HT1080 (cell line): ENCODE data around the gene PCDHGA4. TPM values are rescaled to one million over a fixed set of nuclear protein-coding genes. Genes with fewer than 3 reads are reported as not detected.

Experiments used
- total RNA-seq: library from RNA; depleted of rRNA; stranded (reverse); fragments of >200 nt; shearing (Covaris generic); gene quantifications from 2 replicates; pipeline ENCODE4 v1.2.3, GENCODE V29; 2014; rRNA removed

PCDHGA4 gene
- total RNA-seq, 1 experiment from 2014 or later, result 0.71 TPM

Other genes starting within 250 kb of the PCDHGA4 start
- gene PCDHB4, start 233.2 kb upstream of the PCDHGA4 start, total RNA-seq, result not detected in 2 replicates
- 0.10 and 0.90 TPM in 2 replicates for gene PCDHB5, start 219.8 kb upstream of the PCDHGA4 start, total RNA-seq
- 0.13 and 0.27 TPM in 2 replicates for gene PCDHB6, start 205.0 kb upstream of the PCDHGA4 start, total RNA-seq
- gene PCDHB7, start 182.4 kb upstream of the PCDHGA4 start, total RNA-seq, result 0.05 TPM in 1 of 2 replicates, not detected in the other
- not detected in 2 replicates for gene PCDHB8, start 177.2 kb upstream of the PCDHGA4 start, total RNA-seq
- gene PCDHB16, start 172.6 kb upstream of the PCDHGA4 start, total RNA-seq, result 0.03 TPM in 1 of 2 replicates, not detected in the other
- gene PCDHB9, start 167.9 kb upstream of the PCDHGA4 start, total RNA-seq, result 0.40 TPM in 1 of 2 replicates, not detected in the other
- gene PCDHB10, start 162.7 kb upstream of the PCDHGA4 start, total RNA-seq, result 0.11 TPM in 1 of 2 replicates, not detected in the other
- gene PCDHB11, start 155.4 kb upstream of the PCDHGA4 start, total RNA-seq, result not detected in 2 replicates
- not detected in 2 replicates for gene PCDHB12, start 146.3 kb upstream of the PCDHGA4 start, total RNA-seq
- 0.06 TPM in 1 of 2 replicates, not detected in the other for gene PCDHB13, start 141.1 kb upstream of the PCDHGA4 start, total RNA-seq
- 0.03 and 0.08 TPM in 2 replicates for gene PCDHB14, start 131.7 kb upstream of the PCDHGA4 start, total RNA-seq
- gene PCDHB15, start 109.6 kb upstream of the PCDHGA4 start, total RNA-seq, result 0.03 and 0.10 TPM in 2 replicates
- gene SLC25A2, start 51.0 kb upstream of the PCDHGA4 start, total RNA-seq, result not detected in 2 replicates
- gene TAF7, start 34.2 kb upstream of the PCDHGA4 start, total RNA-seq, result 42.6 and 48.1 TPM in 2 replicates
- gene PCDHGA1, start 24.5 kb upstream of the PCDHGA4 start, total RNA-seq, result 0.07 and 0.32 TPM in 2 replicates
- gene PCDHGA2, start 16.3 kb upstream of the PCDHGA4 start, total RNA-seq, result 0.27 and 0.84 TPM in 2 replicates
- gene PCDHGA3, start 11.2 kb upstream of the PCDHGA4 start, total RNA-seq, result 0.10 and 0.14 TPM in 2 replicates
- gene PCDHGB1, start 4.9 kb upstream of the PCDHGA4 start, total RNA-seq, result 0.53 and 1.4 TPM in 2 replicates
- gene PCDHGB2, start 5.0 kb downstream of the PCDHGA4 start, total RNA-seq, result 0.69 and 0.77 TPM in 2 replicates
- 0.07 and 0.21 TPM in 2 replicates for gene PCDHGA5, start 9.1 kb downstream of the PCDHGA4 start, total RNA-seq
- 0.80 and 1.5 TPM in 2 replicates for gene PCDHGB3, start 15.2 kb downstream of the PCDHGA4 start, total RNA-seq
- gene PCDHGA6, start 18.9 kb downstream of the PCDHGA4 start, total RNA-seq, result 0.20 and 1.2 TPM in 2 replicates
- gene PCDHGA7, start 27.7 kb downstream of the PCDHGA4 start, total RNA-seq, result 0.03 and 0.11 TPM in 2 replicates
- gene PCDHGB4, start 32.7 kb downstream of the PCDHGA4 start, total RNA-seq, result 9.9 and 10.2 TPM in 2 replicates
- gene PCDHGA8, start 37.6 kb downstream of the PCDHGA4 start, total RNA-seq, result 0.17 and 0.61 TPM in 2 replicates
- 0.37 and 0.55 TPM in 2 replicates for gene PCDHGB5, start 42.9 kb downstream of the PCDHGA4 start, total RNA-seq
- gene PCDHGA9, start 47.8 kb downstream of the PCDHGA4 start, total RNA-seq, result 0.23 and 0.29 TPM in 2 replicates
- 0.10 and 0.20 TPM in 2 replicates for gene PCDHGB6, start 53.0 kb downstream of the PCDHGA4 start, total RNA-seq
- 0.80 and 0.90 TPM in 2 replicates for gene PCDHGA10, start 58.0 kb downstream of the PCDHGA4 start, total RNA-seq
- 0.47 and 0.53 TPM in 2 replicates for gene PCDHGB7, start 62.7 kb downstream of the PCDHGA4 start, total RNA-seq
- 0.42 and 0.50 TPM in 2 replicates for gene PCDHGA11, start 66.0 kb downstream of the PCDHGA4 start, total RNA-seq
- gene PCDHGA12, start 75.5 kb downstream of the PCDHGA4 start, total RNA-seq, result 0.66 and 0.70 TPM in 2 replicates
- 36.5 and 44.6 TPM in 2 replicates for gene PCDHGC3, start 120.9 kb downstream of the PCDHGA4 start, total RNA-seq
- gene PCDHGC4, start 130.0 kb downstream of the PCDHGA4 start, total RNA-seq, result 0.14 and 0.33 TPM in 2 replicates
- 0.87 and 1.4 TPM in 2 replicates for gene PCDHGC5, start 134.1 kb downstream of the PCDHGA4 start, total RNA-seq